HG02870 (cell line): ENCODE results near the gene ADAMTS13.
A peak's percentile ranks its signal among the peaks of the same experiment; 100 is the strongest.
"Not testable (repeated sequence)": the region's sequence is repeated elsewhere in the genome, so short reads cannot be mapped to it uniquely, and the experiment has no call there.

Source experiments
- ATAC-seq: cut with Tn5 transposase; IDR thresholded peaks from one replicate; pipeline ENCODE4 v1.9.1; 2021; ENCODE audit warnings: mild to moderate bottlenecking, moderate library complexity; ENCODE audit not compliant: unreplicated experiment

Gene ADAMTS13

GRCh38 chr9:133391449-133391848, 30.7 kb upstream of the ADAMTS13 start:
- ATAC-seq: not testable (repeated sequence)

DNA sequence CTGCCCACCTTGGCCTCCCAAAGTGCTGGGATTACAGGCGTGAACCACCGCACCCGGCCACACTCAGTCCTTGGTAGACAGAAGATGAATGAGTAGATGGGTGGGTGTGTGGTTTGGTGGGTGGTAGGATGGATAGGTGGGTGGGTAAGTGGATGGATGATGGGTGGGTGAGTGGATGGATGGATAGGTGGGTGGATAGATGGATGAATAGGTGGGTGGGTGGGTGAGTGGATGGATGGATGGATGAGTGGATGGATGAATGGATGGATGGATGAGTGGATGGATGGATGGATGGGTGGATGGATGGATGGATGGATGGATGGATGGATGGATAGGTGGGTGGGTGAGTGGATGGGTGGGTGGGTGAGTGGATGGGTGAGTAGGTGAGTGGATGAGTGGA, 29.9 kb upstream of the ADAMTS13 start:
- not testable (repeated sequence) for ATAC-seq

DNA sequence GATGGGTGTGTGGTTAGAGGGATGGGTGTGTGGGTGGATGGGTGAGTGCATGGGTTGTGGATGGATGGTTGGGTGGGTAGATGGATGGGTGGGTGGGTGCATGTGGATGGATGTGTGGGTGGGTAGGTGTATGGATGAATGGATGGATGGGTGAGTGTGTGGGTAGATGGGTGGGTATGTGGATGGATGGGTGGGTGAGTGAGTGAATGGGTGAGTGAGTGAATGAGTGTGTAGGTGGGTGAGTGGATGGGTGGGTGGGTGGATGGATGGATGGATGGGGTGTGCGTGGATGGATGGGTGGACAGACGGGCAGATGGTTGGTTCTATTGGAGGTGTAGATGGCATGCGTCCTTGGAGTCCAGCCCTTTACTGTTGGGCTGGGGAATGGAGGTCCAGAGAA, 28.8 kb upstream of the ADAMTS13 start:
- ATAC-seq: no peak

DNA sequence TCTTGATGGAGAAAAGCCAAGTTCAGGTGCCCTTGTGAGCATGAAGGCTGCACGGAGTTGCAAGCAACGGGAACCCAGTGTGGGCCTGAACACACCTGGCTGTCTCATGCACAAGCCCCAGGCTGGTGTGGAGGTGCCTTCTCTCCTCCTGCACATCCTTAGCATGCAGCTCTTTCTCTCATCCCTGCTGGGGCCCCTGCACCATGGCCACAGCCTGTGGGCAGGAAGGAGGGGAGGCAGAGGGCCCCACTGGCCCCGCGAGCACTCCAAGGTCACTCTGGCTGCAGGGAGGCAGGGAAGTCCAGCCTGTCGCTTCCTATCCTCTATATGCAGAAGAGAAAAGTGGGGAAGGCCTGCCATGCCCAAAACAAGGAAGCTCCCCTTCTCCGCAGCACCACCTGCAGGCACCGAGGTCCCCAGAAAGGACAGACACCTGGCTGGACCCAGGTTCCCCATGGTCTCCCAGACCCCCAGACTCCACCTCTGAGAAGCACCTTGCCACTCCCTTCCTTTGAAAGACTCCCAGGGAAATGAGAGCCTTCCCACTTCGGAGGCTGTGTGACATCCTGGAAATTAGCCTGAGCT, 27.4 kb upstream of the ADAMTS13 start:
- ATAC-seq: no peak

DNA sequence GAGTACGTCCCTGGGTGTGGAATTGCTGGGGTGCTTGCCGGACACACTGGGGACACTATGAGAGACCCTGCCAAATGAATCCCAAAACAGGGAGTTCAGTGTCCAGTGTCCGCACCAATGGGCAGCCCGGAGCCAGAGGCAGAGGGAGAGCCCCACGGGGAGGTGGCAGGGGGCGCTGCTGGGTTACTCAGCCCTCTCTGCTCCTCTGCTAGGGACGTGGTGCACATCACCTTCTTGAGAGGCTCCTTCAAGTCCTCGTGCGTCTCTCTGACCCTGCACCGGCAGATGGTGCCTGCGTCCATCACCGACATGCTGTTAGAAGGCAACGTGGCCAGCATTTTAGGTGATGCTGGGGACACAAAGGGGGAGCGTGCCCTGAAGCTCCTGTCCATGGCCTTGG, 25.2 kb upstream of the ADAMTS13 start:
- no peak for ATAC-seq

DNA sequence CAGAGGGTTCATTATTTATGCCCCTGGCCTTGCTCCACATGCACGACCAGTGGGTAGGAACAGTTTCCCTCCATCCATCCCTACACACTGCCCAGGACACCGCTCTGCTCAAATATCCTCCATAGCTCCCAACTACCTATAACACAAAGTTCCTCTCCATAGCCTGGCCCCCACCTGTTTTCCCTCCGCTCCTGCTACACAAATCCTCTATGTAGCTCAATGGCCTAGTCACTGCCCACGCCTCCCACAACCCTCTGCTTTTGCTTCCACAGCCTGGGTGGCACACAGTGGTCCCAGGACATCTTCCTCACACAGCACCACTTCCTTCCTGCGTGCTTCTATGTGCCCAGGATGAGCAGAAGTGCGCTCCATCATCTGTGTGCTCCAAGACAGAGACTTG, 24.8 kb upstream of the ADAMTS13 start:
- ATAC-seq: no peak

- ATAC-seq: no peak
Observed at GRCh38 chr9:133397895-133398294, 24.3 kb upstream of the ADAMTS13 start.

DNA sequence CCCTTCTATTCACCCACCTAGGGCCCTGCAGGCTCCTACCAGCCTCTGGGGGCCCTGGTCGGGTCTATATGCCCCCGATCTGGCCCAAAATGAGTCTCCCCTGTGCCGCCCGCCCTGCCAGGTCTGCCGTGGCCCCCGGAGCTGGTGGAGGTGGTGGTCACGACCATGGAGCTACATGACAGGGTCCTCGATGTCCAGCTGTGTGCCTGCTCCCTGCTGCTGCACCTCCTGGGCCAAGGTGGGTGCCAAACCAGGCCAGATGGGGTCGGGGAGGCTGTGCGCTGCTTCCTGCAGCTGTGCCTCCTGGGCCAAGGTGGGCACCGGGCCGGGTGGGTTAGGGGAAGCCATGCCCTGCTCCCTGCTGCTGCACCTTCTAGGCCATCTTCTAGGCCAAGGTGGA, 21.9 kb upstream of the ADAMTS13 start:
- no peak for ATAC-seq

DNA sequence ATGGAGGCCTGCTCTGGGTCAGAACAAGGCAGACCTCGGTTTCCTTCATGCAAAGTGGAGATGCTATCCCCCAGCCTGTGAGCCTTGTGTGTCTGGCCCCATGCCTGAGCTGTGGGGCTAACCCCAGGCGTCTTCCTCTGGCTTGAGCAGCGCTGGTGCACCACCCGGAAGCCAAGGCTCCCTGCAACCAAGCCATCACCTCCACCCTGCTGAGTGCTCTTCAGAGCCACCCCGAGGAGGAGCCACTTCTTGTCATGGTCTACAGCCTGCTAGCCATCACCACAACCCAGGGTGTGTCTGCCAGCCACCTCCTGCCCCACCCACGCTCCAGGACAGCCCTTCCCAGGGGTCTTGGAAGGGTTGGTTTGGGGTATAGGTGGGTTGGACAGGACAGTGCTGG, 20.6 kb upstream of the ADAMTS13 start:
- no peak for ATAC-seq

DNA sequence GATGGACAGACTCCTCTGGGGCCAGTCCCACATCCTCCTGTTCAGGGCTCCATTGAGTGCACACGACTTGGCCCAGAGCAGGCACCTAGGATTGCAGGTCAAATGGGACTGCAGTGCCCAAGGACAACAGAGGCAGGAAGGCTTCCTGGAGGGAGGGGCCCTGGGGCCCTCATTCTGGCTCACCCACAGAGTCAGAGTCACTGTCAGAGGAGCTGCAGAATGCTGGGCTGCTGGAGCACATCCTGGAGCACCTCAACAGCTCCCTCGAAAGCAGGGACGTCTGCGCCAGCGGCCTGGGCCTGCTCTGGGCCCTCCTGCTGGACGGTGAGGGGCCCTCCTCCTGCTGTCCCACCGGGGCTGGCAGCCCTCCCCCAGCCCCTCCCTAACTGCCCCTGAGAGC, 19.5 kb upstream of the ADAMTS13 start:
- no peak for ATAC-seq

DNA sequence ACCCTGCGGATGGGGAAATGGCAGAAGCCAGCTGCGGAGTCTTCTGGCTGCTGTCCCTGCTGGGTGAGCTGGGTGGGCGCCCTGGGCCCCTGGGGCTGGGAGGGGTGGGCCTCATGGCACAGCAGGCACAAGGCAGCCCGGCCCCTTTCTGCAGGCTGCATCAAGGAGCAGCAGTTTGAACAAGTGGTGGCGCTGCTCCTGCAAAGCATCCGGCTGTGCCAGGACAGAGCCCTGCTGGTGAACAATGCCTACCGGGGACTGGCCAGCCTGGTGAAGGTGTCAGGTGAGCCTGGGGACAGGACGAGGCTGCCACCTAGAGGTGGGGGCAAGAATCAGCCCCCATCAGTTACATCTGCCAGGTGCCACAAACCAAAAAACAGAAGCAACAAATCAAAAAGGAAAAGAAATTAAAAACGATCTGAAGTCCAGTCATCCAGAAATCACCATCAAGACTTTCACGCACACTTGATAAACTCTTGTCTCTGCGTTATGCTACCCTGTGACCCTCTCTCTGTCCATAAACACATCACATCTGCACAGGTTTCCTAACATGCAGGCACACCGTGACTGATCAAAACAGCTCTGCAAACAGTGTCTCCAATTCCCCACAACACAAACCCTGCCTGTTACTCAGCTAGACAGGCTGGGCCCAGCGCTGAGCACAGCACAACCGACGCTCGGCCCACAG, 18.3 kb upstream of the ADAMTS13 start:
- no peak for ATAC-seq

DNA sequence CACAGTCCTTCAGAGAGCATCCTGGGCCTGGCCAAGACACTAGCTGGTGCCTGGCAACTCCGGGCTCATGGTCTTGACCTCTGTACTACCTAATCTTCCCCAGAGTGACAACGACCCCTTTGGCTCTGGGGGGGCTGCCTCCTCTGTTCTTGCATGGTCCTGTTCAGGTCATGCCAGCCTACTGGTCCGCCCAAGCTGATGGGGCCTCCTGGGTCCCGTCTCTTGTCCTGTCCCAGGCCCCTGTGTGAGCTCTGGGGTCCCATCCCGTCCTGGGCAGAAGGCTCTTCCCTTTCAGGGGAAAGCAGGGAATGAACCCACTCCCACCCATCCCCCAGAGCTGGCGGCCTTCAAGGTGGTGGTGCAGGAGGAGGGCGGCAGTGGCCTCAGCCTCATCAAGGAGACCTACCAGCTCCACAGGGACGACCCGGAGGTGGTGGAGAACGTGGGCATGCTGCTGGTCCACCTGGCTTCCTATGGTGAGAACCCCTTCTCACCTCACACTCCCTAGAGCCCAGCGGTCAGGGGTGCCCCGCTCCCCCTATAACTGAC, 17.6 kb upstream of the ADAMTS13 start:
- no peak for ATAC-seq

DNA sequence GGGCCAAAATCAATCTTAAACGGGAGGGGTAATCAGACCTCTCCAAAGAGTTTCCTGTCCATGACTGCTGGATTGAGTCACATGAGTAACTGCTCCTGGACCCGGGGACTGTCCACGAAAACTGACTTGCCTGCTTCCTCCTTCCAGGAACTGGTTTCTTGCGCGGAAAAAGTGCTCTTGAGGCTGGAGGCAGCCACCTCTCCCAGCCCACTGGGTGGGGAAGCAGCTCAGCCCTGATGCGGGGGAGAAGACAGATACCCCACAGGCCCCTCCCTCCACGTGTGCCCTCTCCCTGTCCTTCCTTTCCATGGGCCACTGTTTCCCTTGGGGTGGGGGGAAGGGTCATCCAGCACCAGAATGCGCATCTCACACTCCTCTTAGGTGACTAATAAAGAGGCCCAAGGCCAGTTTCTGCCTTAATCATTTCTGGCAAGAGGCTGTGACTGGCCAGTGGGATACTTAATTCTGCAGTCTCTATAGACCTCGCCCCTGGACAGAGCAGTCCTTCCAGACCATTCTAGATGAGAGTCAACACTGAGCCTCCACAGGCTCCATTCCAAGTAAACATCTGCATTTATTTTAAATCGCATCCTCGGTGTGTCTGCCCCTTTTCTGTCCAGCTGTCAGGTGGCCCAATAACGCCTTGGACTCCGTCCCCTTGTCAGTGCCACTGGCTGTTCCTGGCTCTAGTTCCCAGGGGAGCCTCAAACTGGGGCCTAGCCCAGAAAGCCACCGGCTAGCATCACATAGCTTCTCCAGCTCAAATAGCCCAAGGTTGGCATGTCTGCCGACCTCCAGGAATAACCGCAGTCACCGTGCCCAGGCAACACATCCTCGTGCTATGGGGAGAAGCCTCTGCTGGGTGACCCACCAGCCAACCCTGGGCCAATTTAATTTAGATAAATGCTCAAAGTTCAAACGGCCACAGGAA, 16.4 kb upstream of the ADAMTS13 start:
- no peak for ATAC-seq

DNA sequence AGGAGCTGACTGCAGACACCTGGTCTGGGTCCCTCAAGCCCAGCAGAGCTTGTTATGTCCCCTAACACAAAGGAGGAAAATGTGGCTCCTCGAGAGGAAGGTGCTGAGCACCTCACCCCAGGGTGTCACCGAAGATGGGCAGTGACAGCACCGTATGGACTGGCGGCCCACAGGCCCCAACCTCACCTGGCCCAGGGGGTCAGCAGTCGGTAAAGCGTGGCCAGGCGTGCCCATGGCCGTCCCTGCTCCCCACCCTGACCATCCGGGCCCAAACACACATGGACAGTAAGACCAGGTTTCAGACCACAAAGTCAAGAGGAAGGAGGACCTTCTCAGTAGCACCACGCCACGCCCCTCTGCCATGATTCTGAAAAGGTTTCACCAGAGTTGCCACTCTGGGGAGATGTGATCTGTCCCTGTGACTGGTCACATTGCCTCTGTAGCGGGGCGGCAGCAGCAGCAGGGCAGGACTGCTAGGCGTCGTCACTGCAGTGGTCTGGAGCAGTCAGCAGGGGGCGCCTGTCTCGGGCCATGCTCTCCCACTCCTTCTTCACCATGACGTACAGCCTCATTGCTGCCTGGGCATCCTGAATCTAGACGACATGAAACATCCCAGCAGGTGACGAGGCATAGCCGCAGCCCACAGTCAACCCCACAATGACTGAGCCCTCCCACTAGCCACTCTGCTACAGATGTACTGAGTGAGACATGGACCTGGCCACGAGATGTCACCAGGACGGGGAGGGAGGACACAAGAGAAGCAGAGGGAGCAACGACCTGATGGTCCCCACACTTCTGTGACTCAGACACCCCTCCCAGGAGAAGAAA, 15.5 kb upstream of the ADAMTS13 start:
- ATAC-seq: peak; percentile 51

GRCh38 chr9:133408042-133408441, 14.1 kb upstream of the ADAMTS13 start:
- no peak for ATAC-seq

DNA sequence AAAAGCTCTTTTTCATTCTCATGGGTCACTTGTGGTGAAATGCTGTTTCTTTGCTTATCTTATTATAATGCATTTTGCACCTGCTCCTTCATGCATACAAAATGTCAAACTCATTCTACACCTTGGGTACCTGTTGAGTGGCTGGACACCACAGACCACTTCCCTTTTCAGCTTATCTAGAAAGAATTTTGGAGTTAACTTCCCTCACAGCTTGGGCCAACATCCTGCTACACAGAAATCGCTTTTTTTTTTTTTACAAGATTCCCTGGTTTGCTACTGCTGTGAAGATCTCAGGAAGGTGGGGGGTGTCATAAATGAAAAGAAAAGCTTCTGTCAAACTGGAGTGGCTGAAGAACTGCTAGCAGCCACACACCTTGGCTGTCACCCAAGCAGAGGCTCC, 7.0 kb upstream of the ADAMTS13 start:
- no peak for ATAC-seq

DNA sequence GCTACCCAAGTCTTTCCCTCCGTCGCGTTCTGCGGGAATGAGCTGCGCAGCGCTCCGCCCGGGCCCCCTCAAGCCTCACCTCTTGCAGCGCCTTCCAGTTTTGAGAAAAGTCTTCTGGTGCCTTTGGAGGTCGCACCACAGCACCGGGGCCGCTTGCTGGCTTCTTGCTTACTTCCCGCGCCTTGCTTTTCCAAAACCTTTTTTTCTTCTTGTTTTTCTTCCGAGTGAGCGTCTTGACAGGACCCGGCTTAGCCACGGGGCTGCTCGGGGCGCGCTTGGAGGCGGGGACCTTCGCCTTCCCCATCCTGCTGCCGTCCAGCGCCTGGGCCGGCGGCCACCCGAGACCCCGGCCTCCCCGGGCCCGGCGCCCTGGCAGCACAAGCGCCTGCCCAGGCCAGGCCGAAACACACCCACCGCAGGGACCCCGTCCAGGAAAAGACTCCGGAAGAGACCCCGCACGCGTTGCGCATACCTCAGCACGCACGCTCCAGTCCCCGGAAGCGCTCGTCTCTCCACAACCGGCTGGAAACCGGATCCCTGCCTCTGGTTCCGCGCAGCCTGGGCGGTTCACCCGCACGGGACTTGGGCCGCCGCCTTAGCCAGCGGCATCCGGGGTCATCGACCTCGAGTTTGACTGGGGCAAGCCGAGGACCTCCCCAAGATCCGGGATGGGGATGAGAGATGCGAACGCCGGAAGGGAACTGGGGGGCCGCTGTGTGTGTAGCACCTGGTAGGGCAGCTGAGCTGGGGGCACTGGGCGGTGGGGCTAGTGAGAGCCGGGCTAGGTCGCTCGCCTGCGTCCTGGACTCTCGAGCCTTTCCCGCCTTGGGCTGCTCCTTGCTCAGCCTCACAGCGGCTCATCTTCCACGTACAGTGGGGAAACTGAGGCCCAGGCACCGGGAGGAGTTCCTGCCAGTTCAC, 4.4 kb upstream of the ADAMTS13 start, which contains the start of gene REXO4:
Gene REXO4, minus strand, starts transcription at position 470 of the 921 bp plus-strand sequence. Its CDS starts 166 bp downstream, at position 304.
- peak; percentile 67 for ATAC-seq

GRCh38 chr9:133419005-133419404, 3.2 kb upstream of the ADAMTS13 start:
- no peak for ATAC-seq

GRCh38 chr9:133420392-133420827, 1.8 kb upstream of the ADAMTS13 start:
- no peak for ATAC-seq
